Activated CD4-positive, alpha-beta T cell treated with anti-CD3 and anti-CD28 coated beads, Interleukin-2, amount 10 ng/mL, durations not matched to agents 7 days and 5 days (primary cell): ENCODE results near the gene SPIB. TPM values are rescaled to one million over a fixed set of nuclear protein-coding genes. Genes with fewer than 3 reads are reported as not detected.
"Not testable (repeated sequence)": the region's sequence is repeated elsewhere in the genome, so short reads cannot be mapped to it uniquely, and the experiment has no call there.

Experiments used
- CTCF ChIA-PET: fragments of 350-600 bp; sonication (Branson Sonifier 250); formaldehyde crosslinking; loops from one replicate; lab custom pipeline; 2021; ENCODE audit warnings: antibody characterized with exemption; lab: Charles Lee
- POLR2A ChIA-PET: fragments of 350-600 bp; sonication (Branson Sonifier 250); formaldehyde crosslinking; loops from one replicate; lab custom pipeline; 2021; ENCODE audit warnings: antibody characterized with exemption; lab: Charles Lee
- DNase-seq: peaks from one replicate; pipeline ENCODE4 v3.0.0-alpha.2; 2020
- H3K27ac Mint-ChIP-seq: one replicate; pipeline ENCODE4 v1.8.0; 2021; ENCODE audit warnings: mild to moderate bottlenecking, moderate library complexity, mixed read lengths
- H3K27me3 Mint-ChIP-seq: one replicate; pipeline ENCODE4 v1.8.0; 2021; ENCODE audit warnings: mixed read lengths
- H3K36me3 Mint-ChIP-seq: one replicate; pipeline ENCODE4 v1.8.0; 2021; ENCODE audit warnings: low read depth, mixed read lengths
- H3K4me1 Mint-ChIP-seq: one replicate; pipeline ENCODE4 v1.8.0; 2021; ENCODE audit warnings: mixed read lengths
- H3K4me3 Mint-ChIP-seq: one replicate; pipeline ENCODE4 v1.8.0; 2021; ENCODE audit warnings: mild to moderate bottlenecking, moderate library complexity, mixed read lengths
- H3K9me3 Mint-ChIP-seq: one replicate; pipeline ENCODE4 v1.8.0; 2021; ENCODE audit warnings: mixed read lengths
- total RNA-seq, 2 experiments: library from RNA; stranded (reverse); gene quantifications; one replicate each; pipeline ENCODE4 v1.2.3, GENCODE V29; 2021

Gene SPIB
- total RNA-seq, 2 experiments from 2014 or later = 0.48 to 0.50 TPM

DNA sequence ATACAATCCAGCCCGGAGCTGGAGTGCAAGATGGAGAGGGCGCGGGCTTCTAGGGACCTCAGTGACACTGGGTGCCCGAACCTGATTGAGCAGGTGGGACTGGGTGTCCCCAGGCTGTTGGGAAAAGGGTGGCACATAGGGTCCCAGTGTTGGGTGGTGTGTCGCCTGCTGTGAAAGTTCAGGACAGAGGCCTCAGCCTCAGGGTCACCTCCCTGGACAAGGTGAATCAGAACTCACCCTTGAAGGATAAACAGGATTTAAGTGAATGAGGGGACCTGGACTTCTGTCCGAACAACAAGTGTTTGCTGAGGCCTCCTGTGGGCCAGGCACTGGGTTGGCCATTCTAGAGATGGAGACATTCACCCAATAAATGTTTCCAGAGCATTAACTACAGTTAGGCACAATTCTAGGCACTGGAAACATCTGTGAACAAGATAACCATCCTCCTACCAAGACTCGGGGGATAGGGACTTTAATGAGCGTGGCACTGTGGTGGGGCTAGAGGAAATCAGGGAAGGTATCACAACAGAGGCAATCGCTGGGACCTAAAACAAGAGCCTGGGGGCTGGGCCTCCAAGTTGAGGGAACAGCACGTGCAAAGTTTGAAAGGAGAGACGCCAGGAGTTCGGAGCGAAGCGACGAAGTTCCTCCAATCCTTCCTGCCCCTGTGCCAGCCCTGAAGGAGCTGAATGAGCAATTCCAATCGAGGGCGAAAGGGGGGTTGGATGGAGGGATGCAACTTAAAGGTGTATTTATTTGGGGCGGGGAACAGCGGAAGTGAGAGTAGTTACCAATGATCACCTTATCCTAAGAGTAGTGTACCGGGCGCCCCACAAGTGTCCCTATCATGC, 35.5 kb upstream of the SPIB start:
- DNase-seq = no peak
- Mint-ChIP-seq H3K9me3 (no peaks in the 10 kb centered on the region), H3K27me3 (no peaks in the 10 kb centered on the region), H3K4me1 (peaks cover 39% of the 10 kb centered on the region), H3K27ac (peak overlapping the region; percentile 97), H3K4me3 (peak overlapping the region; percentile 96), H3K36me3 (peaks cover 28% of the 10 kb centered on the region)
- POLR2A ChIA-PET = no interaction called here
- CTCF ChIA-PET = no interaction called here

DNA sequence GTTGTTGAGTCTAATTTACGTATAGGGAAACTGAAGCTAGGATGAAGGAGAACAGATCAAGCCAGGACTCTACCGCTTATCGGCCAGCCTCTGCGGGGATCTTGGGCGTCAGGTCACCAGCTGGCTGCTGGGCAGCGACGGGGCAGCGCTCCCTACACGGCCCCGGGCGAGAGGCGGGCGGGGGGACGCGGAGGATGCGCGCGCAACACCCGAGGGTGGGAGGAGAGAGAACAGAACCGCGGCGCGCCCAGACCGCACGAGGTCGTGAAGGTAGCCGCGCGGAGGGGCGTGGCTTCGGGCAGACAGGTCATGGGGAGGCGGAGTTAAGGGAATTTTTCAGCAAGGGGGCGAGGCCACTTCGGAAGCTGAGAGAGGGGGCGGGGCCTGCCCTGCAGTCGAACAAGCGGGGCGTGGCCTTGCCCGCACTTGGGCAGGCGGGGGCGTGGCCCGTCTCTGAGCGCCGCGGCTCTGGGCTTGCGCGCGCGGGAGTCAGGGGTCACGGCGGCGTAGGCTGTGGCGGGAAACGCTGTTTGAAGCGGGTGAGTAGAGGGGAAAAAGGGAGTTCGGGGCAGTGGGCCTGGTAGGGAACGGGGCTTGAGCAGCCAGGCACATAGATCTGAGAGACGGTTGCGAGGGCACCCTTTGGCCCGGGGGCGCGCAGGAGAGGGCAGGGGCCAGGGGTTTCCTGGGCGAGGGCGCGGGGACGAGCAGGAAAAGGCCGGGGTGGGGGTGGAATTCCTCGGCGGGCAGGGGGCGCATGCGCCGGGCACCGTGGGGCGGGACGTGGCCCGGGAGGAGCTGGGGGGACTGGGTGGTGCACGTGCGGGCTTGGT, 34.7 kb upstream of the SPIB start, which contains the start of gene POLD1:
TSS of gene POLD1 (plus strand) at position 496 of the 833 bp plus-strand sequence. CDS start 14,505 bp downstream, outside the sequence.
- Mint-ChIP-seq H3K9me3 (no peaks in the 10 kb centered on the region), H3K4me1 (peaks cover 39% of the 10 kb centered on the region), H3K4me3 (peak within 1 kb of the TSS; percentile 96), H3K27ac (peak within 1 kb of the TSS; percentile 97), H3K27me3 (no peaks in the 10 kb centered on the region), H3K36me3 (peaks cover 28% of the 10 kb centered on the region)
- DNase-seq = peak; percentile 99
- CTCF ChIA-PET = no interaction called here
- POLR2A ChIA-PET = no interaction called here

DNA sequence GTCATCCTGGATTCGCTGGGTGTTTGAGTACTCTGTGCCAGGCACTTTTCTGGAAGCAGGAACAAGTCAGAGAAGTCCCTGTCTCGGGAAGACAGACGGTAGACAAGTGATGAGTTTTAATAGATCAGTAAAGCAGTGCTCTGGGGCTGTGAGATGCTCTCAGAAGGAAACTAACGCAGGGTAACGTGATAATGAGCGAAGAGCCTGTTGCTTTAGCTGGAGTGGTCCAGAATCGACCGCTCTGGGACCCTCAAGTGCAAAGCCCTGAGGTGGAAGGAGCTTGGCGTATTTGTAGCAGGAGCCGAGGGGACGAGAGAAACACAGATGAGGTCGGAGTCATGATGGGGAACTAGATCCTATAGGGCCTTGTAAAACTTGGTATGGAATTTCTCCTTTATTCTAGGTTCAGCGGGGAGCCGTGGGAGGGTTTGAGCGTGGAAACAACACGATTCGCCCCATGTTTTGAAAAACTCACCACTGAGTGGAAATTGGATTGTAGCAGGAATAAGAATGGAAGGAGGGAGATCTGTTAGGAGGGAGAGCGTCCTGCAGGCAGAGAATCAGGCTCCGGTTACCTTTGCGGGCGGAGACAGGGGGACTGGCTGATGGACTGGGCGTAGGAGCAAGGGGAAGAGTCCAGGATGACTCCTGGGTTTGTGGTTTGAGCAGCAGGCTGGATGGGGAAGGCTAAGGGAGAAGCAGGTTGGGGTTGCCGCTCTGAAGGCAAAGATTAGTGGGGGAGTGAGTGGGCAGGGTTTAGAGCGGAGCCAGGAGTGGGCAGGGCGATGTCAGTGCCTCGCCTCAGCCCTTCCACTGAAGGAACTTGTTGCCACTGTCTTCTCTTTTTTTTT, 33.8 kb upstream of the SPIB start:
- Mint-ChIP-seq H3K36me3 (peaks cover 20% of the 10 kb centered on the region), H3K4me1 (peaks cover 37% of the 10 kb centered on the region), H3K9me3 (no peaks in the 10 kb centered on the region), H3K27me3 (no peaks in the 10 kb centered on the region), H3K4me3 (peak overlapping the region; percentile 96), H3K27ac (peak overlapping the region; percentile 97)
- ChIA-PET POLR2A (no interaction called here), CTCF (no interaction called here)
- no peak for DNase-seq

DNA sequence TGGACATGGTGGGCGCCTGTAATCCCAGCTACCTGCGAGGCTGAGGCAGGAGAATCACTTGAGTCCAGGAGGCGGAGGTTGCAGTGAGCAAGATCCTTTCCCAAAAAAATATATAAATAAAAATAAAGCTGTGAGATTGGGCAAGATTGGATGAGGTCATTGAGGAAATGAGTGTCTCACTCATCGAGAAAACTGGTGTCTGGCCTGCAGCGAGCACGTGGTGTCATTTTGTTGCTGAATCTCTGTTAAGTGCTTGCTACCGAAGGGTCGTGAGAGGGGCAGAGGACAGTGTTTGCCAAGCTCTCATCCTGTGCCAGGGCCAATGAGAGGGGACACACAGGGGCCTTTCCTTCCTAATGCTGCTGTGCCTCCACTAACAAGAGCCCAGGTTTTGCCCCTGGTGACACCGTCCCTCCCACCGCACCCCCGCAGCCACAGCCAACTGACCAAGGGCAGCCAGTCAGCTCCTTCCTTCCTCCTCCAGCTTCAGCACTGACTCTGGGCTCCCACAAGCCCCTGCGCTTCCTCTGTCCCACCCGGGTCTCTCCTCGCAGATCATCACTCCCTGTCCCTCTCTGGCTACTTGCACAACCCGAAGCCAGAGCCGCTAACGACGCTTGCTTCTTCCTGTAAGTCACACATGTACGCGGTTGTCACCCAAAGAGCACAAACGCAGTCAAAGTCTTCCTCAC, 31.4 kb upstream of the SPIB start:
- Mint-ChIP-seq H3K36me3 (peaks cover 27% of the 10 kb centered on the region), H3K27me3 (no peaks in the 10 kb centered on the region), H3K4me3 (no peak overlapping the region), H3K4me1 (peaks cover 37% of the 10 kb centered on the region), H3K27ac (no peak overlapping the region), H3K9me3 (no peaks in the 10 kb centered on the region)
- ChIA-PET CTCF (interaction anchor here (1.0 to 1.5 kb wide), 3 partner anchors 12 to 50 kb away, joined by 3 to 5 read pairs (median 3); no protein-coding TSS in a partner anchor), POLR2A (no interaction called here)
- no peak for DNase-seq

DNA sequence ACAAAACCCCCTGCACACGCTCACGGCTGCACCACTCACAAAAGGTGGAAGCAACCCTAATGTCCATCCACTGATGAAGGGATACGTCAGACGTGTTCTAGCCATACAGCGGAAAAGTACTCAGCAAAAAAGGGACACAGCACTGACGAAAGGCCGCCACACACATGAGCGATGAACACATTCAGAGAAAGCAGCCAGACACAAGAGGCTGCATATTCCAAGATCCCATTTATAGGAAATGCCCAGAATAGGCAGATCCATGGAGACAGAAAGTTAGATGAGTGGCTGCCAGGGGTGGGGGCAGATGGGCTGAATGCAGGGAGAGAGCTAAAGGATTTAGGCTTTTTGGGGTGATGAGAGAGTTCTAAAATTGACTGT, 30.9 kb upstream of the SPIB start:
- no peak for DNase-seq
- ChIA-PET CTCF (no interaction called here), POLR2A (no interaction called here)
- H3K4me1 Mint-ChIP-seq = peaks cover 37% of the 10 kb centered on the region
- no peaks in the 10 kb centered on the region for H3K27me3 Mint-ChIP-seq
- H3K4me3 Mint-ChIP-seq = no peak overlapping the region
- H3K9me3 Mint-ChIP-seq = no peaks in the 10 kb centered on the region
- no peak overlapping the region for H3K27ac Mint-ChIP-seq
- peaks cover 28% of the 10 kb centered on the region for H3K36me3 Mint-ChIP-seq

DNA sequence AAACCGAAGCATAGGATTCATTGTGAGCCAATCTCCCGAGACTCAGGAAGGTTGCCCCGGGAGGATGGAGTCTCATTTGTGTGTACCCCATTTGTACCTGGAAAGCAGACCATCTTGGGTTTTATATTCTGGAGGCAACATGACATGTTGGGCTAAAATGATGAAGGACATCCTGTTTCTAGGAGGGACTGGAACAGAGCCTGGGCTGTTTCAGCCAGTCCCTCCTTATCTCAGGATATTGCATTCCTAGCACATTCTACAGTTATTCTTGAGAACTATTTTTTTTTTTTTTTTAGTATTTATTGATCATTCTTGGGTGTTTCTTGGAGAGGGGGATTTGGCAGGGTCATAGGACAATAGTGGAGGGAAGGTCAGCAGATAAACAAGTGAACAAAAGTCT, 28.4 kb upstream of the SPIB start:
- DNase-seq, H3K27ac Mint-ChIP-seq, POLR2A ChIA-PET, H3K27me3 Mint-ChIP-seq, H3K4me3 Mint-ChIP-seq, H3K9me3 Mint-ChIP-seq: not testable (repeated sequence)
- peaks cover 29% of the 10 kb centered on the region for H3K36me3 Mint-ChIP-seq
- peaks cover 16% of the 10 kb centered on the region for H3K4me1 Mint-ChIP-seq
- CTCF ChIA-PET = interaction anchor here (0.7 kb wide), 1 partner anchor 65 kb away, joined by 3 read pairs; no protein-coding TSS in a partner anchor

DNA sequence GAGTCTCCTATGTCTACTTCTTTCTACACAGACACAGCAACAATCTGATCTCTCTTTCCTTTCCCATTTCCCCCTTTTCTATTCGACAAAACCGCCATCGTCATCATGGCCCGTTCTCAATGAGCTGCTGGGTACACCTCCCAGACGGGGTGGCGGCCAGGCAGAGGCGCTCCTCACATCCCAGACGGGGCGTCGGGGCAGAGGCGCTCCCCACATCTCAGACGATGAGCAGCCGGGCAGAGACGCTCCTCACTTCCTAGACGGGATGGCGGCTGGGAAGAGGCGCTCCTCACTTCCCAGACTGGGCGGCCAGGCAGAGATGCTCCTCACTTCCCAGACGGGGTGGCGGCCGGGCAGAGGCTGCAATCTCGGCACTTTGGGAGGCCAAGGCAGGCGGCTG, 27.8 kb upstream of the SPIB start:
- CTCF ChIA-PET, H3K9me3 Mint-ChIP-seq, H3K27ac Mint-ChIP-seq, H3K4me3 Mint-ChIP-seq, H3K27me3 Mint-ChIP-seq, DNase-seq: not testable (repeated sequence)
- Mint-ChIP-seq H3K4me1 (peaks cover 10% of the 10 kb centered on the region), H3K36me3 (peaks cover 30% of the 10 kb centered on the region)
- POLR2A ChIA-PET = interaction anchor here (0.6 kb wide), 1 partner anchor 27 kb away, joined by 3 read pairs; no protein-coding TSS in a partner anchor

DNA sequence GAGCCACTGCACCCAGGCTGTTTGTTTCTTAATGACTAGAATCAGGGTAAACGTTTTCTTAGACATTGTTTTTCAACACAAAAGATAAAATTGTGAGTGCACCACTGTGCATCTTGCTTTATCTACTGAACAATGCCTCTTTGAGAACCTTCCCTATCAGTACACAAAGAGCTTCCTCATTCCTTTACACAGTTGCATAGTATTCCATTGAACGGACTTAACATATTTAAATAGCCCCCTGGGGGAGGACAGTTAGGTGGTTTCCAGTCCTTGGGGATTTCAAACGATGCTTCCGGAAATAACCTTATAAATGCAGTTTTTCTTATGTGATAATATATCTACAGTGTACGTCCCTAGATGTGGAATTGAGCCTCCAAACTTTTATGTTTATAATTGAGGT, 26.0 kb upstream of the SPIB start:
- Mint-ChIP-seq H3K9me3 (no peaks in the 10 kb centered on the region), H3K27me3 (no peaks in the 10 kb centered on the region)

DNA sequence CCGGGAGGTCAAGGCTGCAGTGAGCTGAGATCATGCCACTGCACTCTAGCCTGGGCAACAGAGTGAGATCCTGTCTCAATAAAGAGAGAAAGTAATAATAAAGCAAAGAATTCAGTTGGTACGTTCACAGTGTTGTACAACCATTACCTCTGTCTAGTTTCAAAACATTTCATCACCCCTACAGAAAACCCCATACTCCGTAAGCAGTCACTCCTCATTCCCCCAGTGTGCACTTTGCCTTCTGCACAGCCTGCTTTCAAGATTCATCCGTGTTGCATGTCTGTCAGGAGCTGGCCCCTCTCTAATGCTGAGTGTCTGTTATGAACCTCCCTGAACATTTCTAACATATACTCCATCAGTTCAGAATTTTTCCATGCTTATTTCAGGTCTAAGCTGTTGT, 25.1 kb upstream of the SPIB start:
- DNase-seq = no peak
- no peaks in the 10 kb centered on the region for H3K27me3 Mint-ChIP-seq
- no peak overlapping the region for H3K27ac Mint-ChIP-seq
- H3K36me3 Mint-ChIP-seq = peaks cover 26% of the 10 kb centered on the region
- H3K4me3 Mint-ChIP-seq = no peak overlapping the region
- ChIA-PET POLR2A (no interaction called here), CTCF (no interaction called here)
- no peaks in the 10 kb centered on the region for H3K9me3 Mint-ChIP-seq
- H3K4me1 Mint-ChIP-seq = no peaks in the 10 kb centered on the region

More for the DNA sequence above, 26.0 kb upstream of the SPIB start:
- ChIA-PET POLR2A (no interaction called here), CTCF (no interaction called here)
- Mint-ChIP-seq H3K4me3 (no peak overlapping the region), H3K27ac (no peak overlapping the region), H3K36me3 (peaks cover 29% of the 10 kb centered on the region), H3K4me1 (peaks cover 3% of the 10 kb centered on the region)
- no peak for DNase-seq

DNA sequence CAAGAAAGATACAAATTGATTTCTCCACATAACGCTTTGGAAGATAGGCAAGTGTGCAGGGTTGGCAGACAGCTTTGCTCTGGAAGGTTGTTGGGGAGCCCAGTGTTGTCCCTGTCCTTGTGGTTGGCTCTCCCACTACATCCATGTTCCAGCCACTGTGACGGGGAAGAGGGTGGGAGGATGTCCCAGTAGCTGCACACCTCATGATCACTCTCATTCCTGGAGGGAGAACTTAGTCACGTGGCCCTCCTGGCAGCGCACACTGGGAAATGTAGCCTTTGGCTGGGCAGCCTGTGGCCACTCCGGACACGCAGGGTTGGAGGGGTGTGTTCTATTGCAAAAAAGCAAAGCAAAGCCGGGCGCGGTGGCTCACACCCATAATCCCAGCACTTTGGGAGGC, 24.7 kb upstream of the SPIB start:
- Mint-ChIP-seq H3K36me3 (peaks cover 26% of the 10 kb centered on the region), H3K27me3 (no peaks in the 10 kb centered on the region), H3K4me3 (no peak overlapping the region), H3K27ac (no peak overlapping the region), H3K4me1 (no peaks in the 10 kb centered on the region), H3K9me3 (no peaks in the 10 kb centered on the region)
- POLR2A ChIA-PET = no interaction called here
- DNase-seq = no peak
- CTCF ChIA-PET = interaction anchor here (0.5 kb wide), 1 partner anchor 131 kb away, joined by 3 read pairs; no protein-coding TSS in a partner anchor

DNA sequence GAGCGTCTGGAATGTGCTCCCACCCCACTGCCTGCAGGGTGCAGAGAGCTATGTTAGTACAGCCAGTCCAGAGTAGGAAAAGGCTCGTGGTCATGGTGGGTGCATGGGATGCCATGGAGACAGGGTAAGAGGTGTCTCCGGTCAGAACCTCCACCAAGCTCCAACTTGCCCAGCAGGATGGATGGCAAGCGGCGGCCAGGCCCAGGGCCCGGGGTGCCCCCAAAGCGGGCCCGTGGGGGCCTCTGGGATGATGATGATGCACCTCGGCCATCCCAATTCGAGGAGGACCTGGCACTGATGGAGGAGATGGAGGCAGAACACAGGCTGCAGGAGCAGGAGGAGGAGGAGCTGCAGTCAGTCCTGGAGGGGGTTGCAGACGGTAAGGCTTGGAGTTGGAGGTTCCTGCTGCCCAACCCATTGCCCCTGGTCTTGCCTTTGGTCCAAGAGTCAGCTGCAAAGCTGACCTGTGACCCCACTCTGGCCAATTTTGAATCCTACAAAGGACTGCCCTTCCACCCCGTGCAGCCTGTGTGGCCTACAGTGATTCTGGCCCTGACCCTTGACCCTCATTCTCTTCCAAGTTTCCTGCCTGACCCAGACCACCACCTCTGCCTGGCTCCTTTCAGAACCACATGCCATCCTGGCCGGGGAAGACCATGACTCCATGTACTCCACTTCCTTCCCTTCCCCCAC, 19.9 kb upstream of the SPIB start:
- Mint-ChIP-seq H3K4me3 (no peak overlapping the region), H3K36me3 (peaks cover 18% of the 10 kb centered on the region), H3K27me3 (no peaks in the 10 kb centered on the region), H3K27ac (no peak overlapping the region), H3K9me3 (no peaks in the 10 kb centered on the region), H3K4me1 (no peaks in the 10 kb centered on the region)
- ChIA-PET POLR2A (no interaction called here), CTCF (interaction anchor here (1.1 to 1.6 kb wide), 2 partner anchors 12 to 16 kb away, joined by 4 to 5 read pairs; no protein-coding TSS in a partner anchor)
- no peak for DNase-seq
